Measurements from ENCODE around the gene POLN.

POLN gene

DNA sequence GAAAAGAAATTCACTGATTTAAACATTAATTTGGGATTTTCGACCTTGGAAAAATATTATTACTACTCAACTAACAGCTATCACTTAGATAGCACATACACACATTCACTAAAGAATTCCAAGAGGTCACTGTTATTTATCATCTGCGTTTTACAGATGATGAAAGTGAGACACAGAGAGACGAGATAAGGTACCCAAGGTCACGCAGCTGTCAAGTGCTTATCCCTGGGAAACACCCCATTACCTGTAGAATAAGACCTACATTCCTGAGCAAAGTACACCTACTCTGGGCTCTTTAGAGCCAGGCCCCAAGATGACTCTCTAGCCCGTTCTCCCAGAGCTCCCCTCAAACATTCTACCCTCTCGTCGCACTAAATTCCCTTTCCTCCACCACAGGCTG, 48.6 kb downstream of the POLN start:
- H3K4me3 ChIP-seq (ENCODE audit: low read depth, low read length): no peak overlapping the region
- H3K9ac ChIP-seq (ENCODE audit: low read depth, low read length): no peak overlapping the region
- no peaks in the 10 kb centered on the region for H3K4me1 ChIP-seq (ENCODE audit: control insufficient read depth, insufficient read depth, low read length)
- H3K36me3 ChIP-seq (ENCODE audit: control insufficient read depth, insufficient read depth, low read length): no peaks in the 10 kb centered on the region
- no peaks in the 10 kb centered on the region for H3K9me3 ChIP-seq (ENCODE audit: control insufficient read depth, insufficient read depth, low read length)
- no peaks in the 10 kb centered on the region for H3K27me3 ChIP-seq (ENCODE audit: control insufficient read depth, insufficient read depth, low read length)
- H3K27ac ChIP-seq (ENCODE audit: low read depth, low read length): no peak overlapping the region

DNA sequence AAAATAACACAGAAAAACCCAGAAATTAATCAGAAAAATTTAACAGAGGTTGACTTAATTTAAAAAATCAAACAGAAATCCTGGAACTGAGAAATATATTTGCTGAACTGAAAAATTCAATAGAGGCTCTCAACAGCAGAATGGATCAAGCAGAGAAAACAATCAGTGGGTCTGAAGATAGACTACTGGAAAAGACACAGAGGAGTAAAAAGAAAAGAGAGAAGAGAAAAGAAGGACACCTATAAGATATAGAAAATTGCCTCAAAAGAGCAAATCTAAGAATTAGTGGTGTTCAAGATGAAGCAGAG, 55.1 kb downstream of the POLN start:
- Histone ChIP-seq H3K27ac (ENCODE audit: low read depth, low read length) (no peak overlapping the region), H3K9me3 (ENCODE audit: control insufficient read depth, insufficient read depth, low read length) (no peaks in the 10 kb centered on the region), H3K36me3 (ENCODE audit: control insufficient read depth, insufficient read depth, low read length) (no peaks in the 10 kb centered on the region), H3K4me3 (ENCODE audit: low read depth, low read length) (no peak overlapping the region), H3K4me1 (ENCODE audit: control insufficient read depth, insufficient read depth, low read length) (no peaks in the 10 kb centered on the region), H3K27me3 (ENCODE audit: control insufficient read depth, insufficient read depth, low read length) (no peaks in the 10 kb centered on the region), H3K9ac (ENCODE audit: low read depth, low read length) (no peak overlapping the region)

DNA sequence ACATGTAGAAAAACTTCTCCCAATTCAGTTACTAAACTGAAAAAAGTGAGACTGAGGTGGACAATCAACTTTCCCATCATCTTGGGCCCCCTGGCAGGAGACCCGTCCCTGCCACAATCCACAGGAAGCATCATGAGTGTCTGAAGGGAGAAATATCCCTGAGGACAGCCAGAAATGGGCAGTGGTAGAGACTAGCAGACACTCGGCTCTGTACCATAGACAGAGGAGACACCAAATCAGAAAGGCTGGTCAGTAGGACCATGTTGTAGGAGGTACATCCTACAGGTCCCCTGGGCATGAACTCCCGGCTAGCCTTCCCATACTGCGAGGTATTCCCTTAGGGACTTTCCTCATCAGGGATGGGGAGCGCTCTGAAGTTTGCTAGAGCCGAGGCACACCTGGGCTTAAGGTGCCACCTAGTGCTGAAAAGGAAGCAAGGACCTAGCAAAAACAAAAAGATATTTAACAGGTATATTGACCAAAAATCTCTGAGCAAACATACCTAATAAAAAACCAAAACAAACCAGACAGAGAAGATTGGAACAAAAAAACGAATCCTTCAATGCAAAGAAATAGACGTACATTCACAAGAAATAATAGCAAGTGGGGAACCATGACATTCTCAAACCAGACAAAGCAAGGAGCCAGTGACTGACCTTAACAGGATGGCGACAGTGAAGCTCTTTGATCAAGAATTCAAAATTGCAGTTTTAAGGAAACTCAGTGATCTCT, 55.6 kb downstream of the POLN start:
- Histone ChIP-seq H3K9ac (ENCODE audit: low read depth, low read length) (no peak overlapping the region), H3K4me3 (ENCODE audit: low read depth, low read length) (no peak overlapping the region), H3K36me3 (ENCODE audit: control insufficient read depth, insufficient read depth, low read length) (no peaks in the 10 kb centered on the region), H3K27ac (ENCODE audit: low read depth, low read length) (no peak overlapping the region), H3K9me3 (ENCODE audit: control insufficient read depth, insufficient read depth, low read length) (no peaks in the 10 kb centered on the region), H3K4me1 (ENCODE audit: control insufficient read depth, insufficient read depth, low read length) (no peaks in the 10 kb centered on the region), H3K27me3 (ENCODE audit: control insufficient read depth, insufficient read depth, low read length) (no peaks in the 10 kb centered on the region)

DNA sequence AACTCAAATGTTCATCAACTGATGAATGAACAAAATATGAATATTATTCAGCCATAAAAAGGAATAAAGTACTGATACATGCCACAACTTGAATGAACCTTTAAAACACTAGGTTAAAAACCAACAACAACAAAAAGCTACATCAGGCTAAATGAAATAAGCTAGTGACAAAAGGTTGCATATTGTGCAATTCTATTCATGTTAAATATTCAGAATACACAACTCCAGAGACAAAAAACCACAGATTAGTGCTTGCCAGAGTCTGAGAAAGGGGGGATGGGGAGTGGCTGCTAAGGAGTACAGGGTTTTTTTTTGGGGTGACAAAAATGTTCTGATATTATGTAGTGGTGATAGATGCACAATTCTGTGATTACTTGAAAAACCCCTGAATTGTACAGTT, 58.5 kb downstream of the POLN start:
- no peaks in the 10 kb centered on the region for H3K27me3 ChIP-seq (ENCODE audit: control insufficient read depth, insufficient read depth, low read length)
- H3K4me1 ChIP-seq (ENCODE audit: control insufficient read depth, insufficient read depth, low read length): no peaks in the 10 kb centered on the region
- H3K27ac ChIP-seq (ENCODE audit: low read depth, low read length): no peak overlapping the region
- no peaks in the 10 kb centered on the region for H3K36me3 ChIP-seq (ENCODE audit: control insufficient read depth, insufficient read depth, low read length)
- H3K9ac ChIP-seq (ENCODE audit: low read depth, low read length): no peak overlapping the region
- H3K9me3 ChIP-seq (ENCODE audit: control insufficient read depth, insufficient read depth, low read length): no peaks in the 10 kb centered on the region
- no peak overlapping the region for H3K4me3 ChIP-seq (ENCODE audit: low read depth, low read length)

DNA sequence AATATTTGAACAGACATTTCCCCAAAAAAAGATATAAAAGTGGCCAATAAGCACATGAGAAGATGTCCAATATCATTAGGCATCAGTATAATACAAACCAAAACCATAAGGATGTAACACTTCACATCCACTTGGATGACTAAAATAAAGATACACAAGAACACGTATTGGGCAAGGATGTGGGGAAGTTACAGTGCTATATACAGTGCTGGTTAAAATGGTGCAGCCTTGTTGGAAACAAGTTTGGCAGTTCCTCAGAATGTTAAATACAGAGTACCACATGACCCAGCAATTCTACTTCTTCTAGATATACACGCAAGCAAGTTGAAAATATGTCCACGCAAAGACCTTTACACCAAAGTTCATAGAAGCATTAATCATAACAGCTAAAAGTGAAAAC, 58.9 kb downstream of the POLN start:
- H3K27me3 ChIP-seq (ENCODE audit: control insufficient read depth, insufficient read depth, low read length): no peaks in the 10 kb centered on the region
- no peaks in the 10 kb centered on the region for H3K36me3 ChIP-seq (ENCODE audit: control insufficient read depth, insufficient read depth, low read length)
- no peak overlapping the region for H3K4me3 ChIP-seq (ENCODE audit: low read depth, low read length)
- no peak overlapping the region for H3K27ac ChIP-seq (ENCODE audit: low read depth, low read length)
- H3K9me3 ChIP-seq (ENCODE audit: control insufficient read depth, insufficient read depth, low read length): no peaks in the 10 kb centered on the region
- H3K4me1 ChIP-seq (ENCODE audit: control insufficient read depth, insufficient read depth, low read length): no peaks in the 10 kb centered on the region
- no peak overlapping the region for H3K9ac ChIP-seq (ENCODE audit: low read depth, low read length)

DNA sequence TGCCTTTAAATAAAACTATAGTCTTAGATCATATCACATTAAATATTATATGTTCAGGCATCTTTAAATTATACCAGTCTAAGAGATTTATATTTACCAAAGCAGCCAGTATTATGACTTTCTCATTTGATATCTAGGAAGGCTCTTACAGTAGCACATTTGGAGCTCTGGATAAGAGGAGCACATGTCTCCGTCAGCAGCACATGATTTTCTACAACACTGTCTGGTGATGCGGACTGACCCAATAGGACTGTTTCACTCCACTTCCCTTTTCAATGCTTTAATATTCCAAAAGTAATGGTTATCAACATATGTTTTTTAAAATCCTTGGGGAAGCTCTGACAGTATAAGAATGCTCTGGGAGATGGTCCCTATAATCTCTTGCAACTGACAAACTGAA, 61.5 kb downstream of the POLN start:
- H3K4me1 ChIP-seq (ENCODE audit: control insufficient read depth, insufficient read depth, low read length): no peaks in the 10 kb centered on the region
- H3K27me3 ChIP-seq (ENCODE audit: control insufficient read depth, insufficient read depth, low read length): no peaks in the 10 kb centered on the region
- no peaks in the 10 kb centered on the region for H3K36me3 ChIP-seq (ENCODE audit: control insufficient read depth, insufficient read depth, low read length)
- H3K9ac ChIP-seq (ENCODE audit: low read depth, low read length): no peak overlapping the region
- no peaks in the 10 kb centered on the region for H3K9me3 ChIP-seq (ENCODE audit: control insufficient read depth, insufficient read depth, low read length)
- H3K4me3 ChIP-seq (ENCODE audit: low read depth, low read length): no peak overlapping the region
- H3K27ac ChIP-seq (ENCODE audit: low read depth, low read length): no peak overlapping the region

DNA sequence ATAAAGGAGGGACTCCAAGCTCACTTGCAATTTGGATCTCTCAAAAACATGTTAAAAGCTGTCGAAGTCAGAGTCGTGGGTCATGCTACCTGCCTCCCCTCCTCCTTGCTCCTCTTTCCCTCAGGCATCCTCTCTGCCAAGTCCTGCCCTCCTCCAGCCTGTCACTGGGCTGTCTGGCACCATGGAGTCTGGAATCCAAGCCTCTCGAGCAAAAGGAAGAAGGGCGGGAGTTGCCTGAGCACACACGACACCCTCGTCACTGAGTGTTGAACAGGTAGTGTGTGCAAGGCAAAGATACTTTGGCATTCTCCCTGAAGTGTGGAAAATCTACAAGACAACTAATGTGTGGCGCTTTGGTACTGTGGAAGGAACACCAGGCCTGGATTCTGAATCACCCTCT, 62.2 kb downstream of the POLN start:
- H3K36me3 ChIP-seq (ENCODE audit: control insufficient read depth, insufficient read depth, low read length): no peaks in the 10 kb centered on the region
- no peak overlapping the region for H3K4me3 ChIP-seq (ENCODE audit: low read depth, low read length)
- H3K27ac ChIP-seq (ENCODE audit: low read depth, low read length): no peak overlapping the region
- H3K9ac ChIP-seq (ENCODE audit: low read depth, low read length): no peak overlapping the region
- no peaks in the 10 kb centered on the region for H3K4me1 ChIP-seq (ENCODE audit: control insufficient read depth, insufficient read depth, low read length)
- no peaks in the 10 kb centered on the region for H3K27me3 ChIP-seq (ENCODE audit: control insufficient read depth, insufficient read depth, low read length)
- H3K9me3 ChIP-seq (ENCODE audit: control insufficient read depth, insufficient read depth, low read length): no peaks in the 10 kb centered on the region

DNA sequence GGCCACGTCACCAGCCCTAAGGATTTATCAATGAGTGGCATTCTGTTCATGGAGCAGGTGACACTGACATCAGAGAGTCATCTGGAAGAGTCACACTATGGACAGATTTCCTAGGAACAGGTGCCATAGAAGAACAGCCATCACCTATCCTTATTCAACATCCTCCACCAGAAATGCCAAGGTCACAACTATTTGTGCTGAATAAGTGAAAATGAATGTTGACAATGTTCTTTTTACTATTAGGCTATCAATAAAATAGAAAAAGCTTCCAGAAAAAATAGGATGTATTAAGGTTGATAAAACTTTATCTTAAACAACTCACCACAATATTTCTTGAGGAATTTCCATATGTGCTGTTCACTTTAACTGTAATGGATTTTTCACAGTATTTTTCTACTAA, 62.9 kb downstream of the POLN start:
- H3K27me3 ChIP-seq (ENCODE audit: control insufficient read depth, insufficient read depth, low read length): no peaks in the 10 kb centered on the region
- H3K4me3 ChIP-seq (ENCODE audit: low read depth, low read length): no peak overlapping the region
- no peak overlapping the region for H3K27ac ChIP-seq (ENCODE audit: low read depth, low read length)
- H3K9ac ChIP-seq (ENCODE audit: low read depth, low read length): no peak overlapping the region
- H3K9me3 ChIP-seq (ENCODE audit: control insufficient read depth, insufficient read depth, low read length): no peaks in the 10 kb centered on the region
- H3K36me3 ChIP-seq (ENCODE audit: control insufficient read depth, insufficient read depth, low read length): no peaks in the 10 kb centered on the region
- no peaks in the 10 kb centered on the region for H3K4me1 ChIP-seq (ENCODE audit: control insufficient read depth, insufficient read depth, low read length)

DNA sequence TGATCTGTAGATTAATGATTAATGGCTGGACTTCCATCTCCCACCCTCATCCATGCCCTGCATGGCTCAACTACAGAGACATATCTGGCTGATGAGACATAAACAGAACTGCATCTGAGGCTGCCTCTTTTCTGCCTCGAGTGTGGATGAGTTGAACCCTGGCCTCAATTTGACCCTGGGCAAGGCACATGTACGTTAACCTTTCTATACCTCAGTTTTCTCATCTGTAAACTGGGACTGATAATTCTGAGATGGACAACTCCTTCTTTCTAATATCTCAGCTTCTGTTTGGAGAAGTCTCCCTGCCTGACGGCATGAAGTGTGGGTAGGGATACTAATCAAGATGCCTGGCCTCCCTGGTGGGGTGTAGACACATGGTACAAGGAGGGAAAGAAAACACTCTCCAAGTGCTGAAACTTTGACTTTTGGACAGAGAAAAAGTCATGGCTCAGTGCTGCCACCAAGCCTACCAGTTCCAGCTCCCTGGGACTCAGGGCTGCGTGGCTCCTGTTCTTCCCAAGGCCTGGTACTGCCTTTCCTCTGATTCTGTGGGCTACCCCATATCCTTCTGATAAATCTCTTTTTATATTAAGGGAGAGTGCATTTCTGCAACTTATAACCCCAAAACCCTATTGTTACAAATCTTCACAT, 64.4 kb downstream of the POLN start:
- Histone ChIP-seq H3K4me1 (ENCODE audit: control insufficient read depth, insufficient read depth, low read length) (no peaks in the 10 kb centered on the region), H3K36me3 (ENCODE audit: control insufficient read depth, insufficient read depth, low read length) (no peaks in the 10 kb centered on the region), H3K9ac (ENCODE audit: low read depth, low read length) (no peak overlapping the region), H3K9me3 (ENCODE audit: control insufficient read depth, insufficient read depth, low read length) (no peaks in the 10 kb centered on the region), H3K27me3 (ENCODE audit: control insufficient read depth, insufficient read depth, low read length) (no peaks in the 10 kb centered on the region), H3K27ac (ENCODE audit: low read depth, low read length) (no peak overlapping the region), H3K4me3 (ENCODE audit: low read depth, low read length) (no peak overlapping the region)

DNA sequence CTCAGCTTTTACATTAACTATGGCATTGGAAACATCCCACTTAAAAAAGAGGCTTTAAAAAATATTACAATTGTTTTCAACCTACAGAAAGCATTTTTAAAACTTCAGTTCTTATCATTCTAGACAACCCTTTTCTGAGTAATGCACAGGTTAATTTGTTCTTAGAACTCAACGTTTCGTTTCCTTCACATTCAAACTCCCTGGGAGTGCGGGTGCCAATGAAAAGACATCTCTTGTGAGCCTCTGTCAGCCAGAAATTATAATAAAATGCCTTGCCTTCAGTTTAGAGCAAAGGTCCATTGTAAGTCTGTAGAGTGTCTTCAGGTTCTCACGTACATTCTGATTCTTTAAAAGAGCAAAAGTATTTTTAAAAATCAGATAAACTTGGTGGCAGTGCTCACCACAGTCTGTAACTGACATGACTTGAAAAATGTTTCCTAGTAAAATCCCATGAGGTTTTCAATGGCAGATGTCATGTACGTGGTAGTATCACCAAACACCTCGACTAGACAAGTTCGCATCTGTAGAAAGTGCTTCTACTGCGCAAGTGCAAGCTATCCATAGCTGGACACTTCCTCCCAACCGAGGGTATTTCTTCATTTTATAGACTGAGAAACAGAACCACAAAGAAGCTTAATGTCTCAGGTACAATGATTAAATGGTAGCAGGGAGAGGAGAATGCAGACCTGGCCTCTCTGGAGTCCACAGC, 65.8 kb downstream of the POLN start:
- Histone ChIP-seq H3K36me3 (ENCODE audit: control insufficient read depth, insufficient read depth, low read length) (no peaks in the 10 kb centered on the region), H3K9me3 (ENCODE audit: control insufficient read depth, insufficient read depth, low read length) (no peaks in the 10 kb centered on the region), H3K27ac (ENCODE audit: low read depth, low read length) (no peak overlapping the region), H3K4me1 (ENCODE audit: control insufficient read depth, insufficient read depth, low read length) (no peaks in the 10 kb centered on the region), H3K9ac (ENCODE audit: low read depth, low read length) (no peak overlapping the region), H3K27me3 (ENCODE audit: control insufficient read depth, insufficient read depth, low read length) (no peaks in the 10 kb centered on the region), H3K4me3 (ENCODE audit: low read depth, low read length) (no peak overlapping the region)

DNA sequence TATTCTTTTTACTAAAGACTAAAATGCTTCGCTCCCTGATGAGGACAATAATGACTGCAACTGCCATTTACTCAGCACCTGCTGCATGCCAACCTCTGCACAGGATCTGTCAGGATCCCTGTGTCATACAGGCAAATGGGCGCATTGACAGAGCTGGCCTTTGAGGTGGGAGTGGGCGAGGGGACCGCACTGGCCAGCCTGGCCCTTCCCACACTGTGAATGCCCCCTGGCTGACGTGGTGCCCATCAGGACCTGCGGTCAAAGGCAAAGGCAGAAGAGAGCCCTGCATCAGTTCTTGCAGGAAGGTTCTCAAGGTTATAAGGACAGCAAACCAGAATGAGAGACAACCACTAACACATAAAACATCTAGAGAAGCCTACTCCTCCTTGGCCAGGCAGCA, 67.9 kb downstream of the POLN start:
- H3K36me3 ChIP-seq (ENCODE audit: control insufficient read depth, insufficient read depth, low read length): no peaks in the 10 kb centered on the region
- no peak overlapping the region for H3K9ac ChIP-seq (ENCODE audit: low read depth, low read length)
- no peaks in the 10 kb centered on the region for H3K27me3 ChIP-seq (ENCODE audit: control insufficient read depth, insufficient read depth, low read length)
- H3K4me1 ChIP-seq (ENCODE audit: control insufficient read depth, insufficient read depth, low read length): no peaks in the 10 kb centered on the region
- H3K4me3 ChIP-seq (ENCODE audit: low read depth, low read length): no peak overlapping the region
- no peaks in the 10 kb centered on the region for H3K9me3 ChIP-seq (ENCODE audit: control insufficient read depth, insufficient read depth, low read length)
- H3K27ac ChIP-seq (ENCODE audit: low read depth, low read length): no peak overlapping the region
